Measurements from ENCODE around the gene BTRC. TPM values are rescaled to one million over a fixed set of nuclear protein-coding genes. Genes with fewer than 3 reads are reported as not detected.

Gene BTRC
- total RNA-seq, 4 donors from 2014 or later, result 9.7 to 16.8 (median 10.7) TPM

GRCh38 chr10:101506829-101507661 lies 153.1 kb downstream of the BTRC start:
- TF ChIP-seq CTCF (IDR thresholded peaks at IDR 0.05; ENCODE audit: low read depth), result no peak

DNA sequence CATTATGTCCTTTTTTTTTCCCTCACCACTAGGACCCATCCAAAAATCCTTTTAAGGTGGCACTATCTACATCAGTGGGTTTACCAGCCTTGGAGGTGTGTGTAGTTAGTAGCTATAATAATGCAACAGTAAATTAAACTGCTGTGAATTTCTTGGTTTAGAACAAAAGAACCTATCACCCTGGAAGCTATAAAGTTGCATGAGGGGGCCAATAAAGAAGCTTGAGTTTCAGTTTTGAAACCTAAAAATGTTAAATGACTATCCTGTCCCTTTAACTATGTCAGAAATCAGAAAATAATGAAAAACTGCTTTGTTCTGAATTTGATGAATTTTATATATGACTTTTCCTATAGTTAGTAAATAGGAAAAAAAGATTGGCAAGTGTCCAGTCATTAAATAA lies 153.9 kb downstream of the BTRC start:
- TF ChIP-seq CTCF (IDR thresholded peaks at IDR 0.05; ENCODE audit: low read depth), result no peak

DNA sequence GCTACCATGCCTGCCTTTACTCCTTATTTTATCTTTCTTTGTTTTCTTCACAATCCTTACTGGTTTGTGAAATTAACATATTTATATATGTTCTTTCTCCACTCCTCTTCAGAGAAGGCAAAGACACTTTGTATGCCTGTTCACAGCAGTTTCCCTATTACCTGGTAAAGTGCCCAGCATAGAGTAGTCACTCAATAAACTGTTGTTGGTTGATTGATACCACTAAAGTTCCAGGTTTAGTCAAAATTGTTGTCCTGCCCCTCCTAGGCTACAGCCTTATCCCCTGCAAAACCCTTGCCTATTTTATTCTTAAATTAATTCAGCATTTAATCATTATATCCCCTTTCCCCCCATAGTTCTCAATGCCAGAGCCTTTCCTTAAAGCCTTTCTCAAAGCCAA lies 158.0 kb downstream of the BTRC start:
- TF ChIP-seq CTCF (IDR thresholded peaks at IDR 0.05; ENCODE audit: low read depth), result no peak

DNA sequence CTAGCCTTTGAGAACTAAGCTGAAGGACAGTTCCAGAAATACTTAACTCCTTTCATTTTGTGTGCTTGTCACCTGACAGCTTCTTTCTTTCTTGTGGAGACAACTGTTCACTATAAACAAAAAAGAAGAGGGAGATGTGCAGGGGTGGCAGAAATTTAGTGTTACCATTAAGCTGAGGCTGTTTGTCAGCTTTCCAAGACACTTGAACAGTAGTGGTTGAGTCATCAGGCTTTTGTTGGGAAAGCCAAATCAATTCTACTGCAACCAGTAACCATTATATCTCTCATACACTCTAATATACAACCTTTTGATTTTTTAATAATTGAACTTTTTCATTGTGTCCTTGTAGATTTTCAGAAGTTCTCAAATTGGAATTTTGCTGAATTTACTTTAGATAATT lies 158.8 kb downstream of the BTRC start:
- no peak for TF ChIP-seq CTCF (IDR thresholded peaks at IDR 0.05; ENCODE audit: low read depth)

DNA sequence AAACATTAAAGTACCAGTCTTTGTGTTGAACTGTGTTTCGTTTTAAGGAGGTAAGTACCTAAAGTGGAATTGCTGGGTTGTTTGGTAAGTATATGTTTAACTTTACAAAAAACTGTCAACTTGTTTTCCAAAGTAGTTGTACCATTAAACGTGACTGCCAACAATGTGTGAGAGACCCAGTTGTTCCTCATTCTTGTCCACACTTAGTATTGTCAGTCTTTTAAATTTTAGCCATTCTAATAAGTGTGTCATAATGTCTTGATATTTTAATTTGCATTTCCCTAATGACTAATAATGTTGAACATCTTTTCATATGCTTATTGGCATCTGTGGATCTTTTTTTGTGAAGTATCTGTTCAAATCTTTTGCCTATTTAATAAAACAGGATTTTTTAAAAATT lies 159.8 kb downstream of the BTRC start:
- no peak for TF ChIP-seq CTCF (IDR thresholded peaks at IDR 0.05; ENCODE audit: low read depth)

- TF ChIP-seq CTCF (IDR thresholded peaks at IDR 0.05; ENCODE audit: low read depth), result no peak
These were observed 171.9 kb downstream of the BTRC start for GRCh38 chr10:101525848-101526247.

DNA sequence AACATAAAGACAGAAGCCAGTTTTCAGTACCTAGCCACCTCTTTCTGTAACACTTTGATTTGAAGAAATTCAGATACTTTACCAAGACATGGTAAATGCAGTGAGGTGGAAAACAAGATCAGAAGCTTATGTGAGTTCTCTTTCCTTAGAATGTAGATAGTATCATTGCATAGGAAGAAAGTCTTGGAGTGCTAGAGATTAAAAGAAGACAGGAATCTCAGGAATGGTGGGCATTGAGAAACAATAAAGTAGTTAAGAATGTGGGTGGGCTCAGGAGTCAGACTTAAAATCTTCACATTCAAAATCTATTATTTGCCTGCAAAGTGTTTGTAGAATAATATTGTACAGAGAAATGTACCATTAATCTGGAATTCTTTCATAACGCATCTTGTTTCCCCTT lies 175.2 kb downstream of the BTRC start:
- no peak for TF ChIP-seq CTCF (IDR thresholded peaks at IDR 0.05; ENCODE audit: low read depth)

Measured in subcutaneous adipose tissue (tissue), 4 donors.